H1 (cell line): ENCODE data around the gene CCR2. TPM values are rescaled to one million over a fixed set of nuclear protein-coding genes. Genes with fewer than 3 reads are reported as not detected.

Source experiments
- EP300 ChIP-seq, 2 experiments: IDR thresholded peaks; 1 replicate in 1 of 2; 2 replicates in 1 of 2; pipeline ENCODE4 v1.6.1; 2011 to 2012; ENCODE audit warnings: low read depth in 2 of 2, low read length in 2 of 2, mild to moderate bottlenecking in 2 of 2, borderline replicate concordance in 1 of 2, inconsistent platforms in 1 of 2, moderate library complexity in 1 of 2
- polyA plus RNA-seq, 7 experiments: library from polyadenylated mRNA; depleted of rRNA in 3 of 7; stranded (reverse) in 5 of 7; unstranded in 2 of 7; fragments of >200 nt in 5 of 7; fragments of 200-250 nt in 2 of 7; gene quantifications; 1 replicate in 5 of 7; 2 replicates in 1 of 7; 4 replicates in 1 of 7; pipeline versions ENCODE4 v1.2.1 to v1.2.3, GENCODE V29; 2011 to 2013; ENCODE audit warnings: missing spikeins in 2 of 7, mixed read lengths in 2 of 7
- total RNA-seq: library from RNA; stranded (reverse); fragmentation: NEBNext Ultra II Directional; extraction: Animal tissue kit (Norgen Biotek cat#: 25700); gene quantifications from 2 replicates; pipeline ENCODE4 v1.2.1, GENCODE V29; 2021

Gene CCR2
- total and polyA plus RNA-seq, 2 of the 8 experiments (the other 6 are each of a cell fraction or from before 2014, with no cell fraction given): not detected

GRCh38 chr3:46356909-46357308, 3.0 kb downstream of the CCR2 start (continued):
- no peak for TF ChIP-seq EP300 (IDR thresholded peaks at IDR 0.05; ENCODE audit: borderline replicate concordance in 1 of 2, low read depth in 2 of 2, low read length in 2 of 2)
